Activated naive CD4-positive, alpha-beta T cell treated with Interleukin-2 at 50 U/mL for 16 hours (primary cell): ENCODE results near the gene RNF213.

Experiments used
- DNase-seq: peaks from one replicate; pipeline ENCODE4 v3.0.0-alpha.2; 2020

RNF213 gene

DNA sequence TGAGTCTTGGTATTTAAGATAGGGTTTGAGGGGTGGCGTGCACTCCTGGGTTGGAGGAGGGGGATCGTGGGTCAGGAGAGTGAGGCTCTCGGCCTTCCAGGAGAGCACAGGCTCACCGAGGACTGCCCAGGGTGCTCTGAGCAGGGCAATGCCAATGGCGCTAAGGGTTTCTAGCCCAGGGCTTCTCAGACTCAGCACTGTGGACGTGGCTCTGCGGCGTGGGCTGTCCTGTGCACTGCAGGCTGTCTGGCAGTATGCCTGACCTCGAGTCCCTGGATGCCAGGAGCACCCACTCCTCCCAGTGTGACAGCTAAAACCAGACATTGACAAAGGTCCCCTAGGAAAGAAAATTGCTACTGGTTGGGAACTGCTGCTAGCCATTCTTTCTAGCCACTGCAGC is 117.1 kb downstream of the RNF213 start:
- DNase-seq, result no peak

DNA sequence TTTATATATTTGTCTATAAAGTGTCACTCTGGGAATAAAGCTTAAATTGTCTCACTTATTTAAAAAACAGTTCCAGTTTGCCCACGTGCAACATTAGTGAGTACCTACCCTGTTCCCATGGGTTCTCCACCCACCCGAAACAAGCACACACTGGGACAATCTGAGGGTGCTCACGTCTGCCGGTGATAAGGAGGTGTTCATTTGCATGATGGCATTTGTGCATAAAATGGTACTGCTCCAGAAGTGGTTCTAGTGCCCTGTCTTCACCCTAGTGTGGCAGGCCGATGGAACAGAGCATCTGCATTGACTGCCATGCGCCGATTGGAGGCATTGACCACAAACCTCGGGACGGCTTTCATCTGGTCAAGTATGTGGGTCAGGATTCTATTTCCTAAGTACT is 118.7 kb downstream of the RNF213 start:
- DNase-seq, result no peak

DNA sequence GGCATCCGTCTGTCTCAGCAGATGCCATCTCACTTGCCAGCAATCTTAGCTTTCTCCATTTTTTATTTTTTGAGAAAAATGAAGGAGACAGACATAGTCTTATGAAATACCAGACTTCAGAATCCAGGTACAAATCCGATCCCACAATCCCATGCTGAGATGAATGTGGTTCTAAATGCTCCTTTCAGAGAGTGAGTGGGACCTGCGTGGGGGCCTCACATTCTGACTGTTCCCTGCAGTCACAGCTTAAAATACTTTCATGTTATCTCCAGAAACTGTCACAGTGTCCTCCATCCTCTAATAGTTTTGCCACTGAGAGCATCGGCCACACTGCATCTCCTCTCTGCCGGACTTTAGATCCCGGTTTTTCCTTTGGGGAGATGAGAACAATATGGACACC is 119.4 kb downstream of the RNF213 start:
- DNase-seq, result no peak

DNA sequence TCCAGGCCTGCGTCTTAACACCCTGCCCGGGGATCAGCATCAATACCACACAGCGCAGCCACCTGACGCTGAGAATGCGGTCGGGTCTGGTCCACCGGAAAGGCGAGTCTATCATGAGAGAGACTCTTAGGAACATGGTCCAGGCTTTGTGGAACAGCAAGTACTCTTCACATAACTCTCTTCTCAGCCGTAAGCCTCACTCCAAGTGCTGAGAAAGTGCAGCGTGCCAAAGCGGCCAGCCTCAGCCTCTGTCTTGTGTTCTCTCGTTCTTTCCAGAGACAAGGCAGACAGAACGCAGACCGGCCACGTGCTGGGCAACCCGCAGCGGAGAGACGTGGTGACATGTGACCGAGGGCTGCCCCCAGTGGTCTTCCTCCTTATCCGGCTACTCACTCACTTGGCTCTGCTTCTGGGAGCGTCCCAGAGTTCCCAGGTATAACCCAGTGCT is 119.9 kb downstream of the RNF213 start:
- no peak for DNase-seq

DNA sequence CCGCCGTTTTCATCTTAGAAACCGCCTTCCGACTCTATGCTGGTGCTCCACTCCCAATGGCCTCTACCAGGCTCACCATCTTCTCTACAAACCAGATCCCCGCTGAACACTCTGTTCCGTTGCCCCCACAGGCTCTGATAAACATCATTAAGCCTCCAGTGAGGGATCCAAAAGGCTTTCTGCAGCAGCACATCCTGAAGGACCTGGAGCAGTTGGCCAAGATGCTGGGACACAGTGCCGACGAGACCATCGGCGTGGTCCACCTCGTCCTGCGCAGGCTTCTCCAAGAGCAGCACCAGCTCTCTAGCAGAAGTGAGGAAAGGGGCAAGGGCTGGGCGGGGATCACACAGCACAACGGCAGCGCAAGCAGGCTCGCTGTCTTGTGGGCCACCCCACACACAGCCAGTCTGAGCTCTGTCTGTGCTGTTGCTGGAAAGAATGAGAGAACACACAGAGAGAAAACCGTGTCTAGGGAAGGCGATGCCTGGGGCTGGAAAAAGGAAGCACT is 120.8 kb downstream of the RNF213 start:
- DNase-seq, result no peak

DNA sequence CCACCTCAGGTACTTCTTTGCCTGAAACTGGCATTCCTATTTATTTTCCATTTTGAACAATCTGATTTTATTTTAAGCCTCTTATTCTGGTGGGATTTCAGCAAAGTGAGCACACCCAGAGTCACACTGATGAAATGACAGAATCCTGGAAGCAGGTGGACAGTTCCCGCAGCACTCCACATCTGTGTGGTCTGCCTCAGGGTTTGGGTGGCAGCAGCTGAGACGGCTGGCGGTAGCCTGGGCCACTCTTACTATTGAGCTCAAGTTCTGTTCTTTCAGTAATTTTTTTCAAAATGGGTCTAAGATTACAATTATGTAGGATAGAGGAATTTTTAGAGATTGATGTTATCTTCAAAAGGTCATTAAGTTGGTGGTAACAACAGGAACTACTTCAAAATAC is 121.8 kb downstream of the RNF213 start:
- no peak for DNase-seq

DNA sequence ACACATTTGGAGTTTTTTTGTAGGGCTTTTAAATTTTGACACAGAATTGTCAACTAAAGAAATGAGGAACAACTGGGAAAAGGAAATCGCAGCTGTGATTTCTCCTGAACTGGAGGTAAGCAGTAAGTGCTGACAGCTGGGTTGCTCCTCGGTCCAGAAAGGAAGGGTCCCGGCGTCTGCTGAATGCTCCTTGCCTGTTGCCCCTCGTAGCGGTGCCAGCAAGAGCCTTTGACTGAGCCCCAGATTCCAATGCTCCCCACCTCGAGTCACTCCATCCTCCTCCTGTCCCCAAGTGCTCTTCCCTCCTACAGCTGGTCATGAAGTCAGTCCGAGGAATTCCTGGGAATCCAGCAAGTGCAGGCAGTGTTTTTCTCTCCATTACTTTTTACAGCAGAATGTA is 122.3 kb downstream of the RNF213 start:
- no peak for DNase-seq

DNA sequence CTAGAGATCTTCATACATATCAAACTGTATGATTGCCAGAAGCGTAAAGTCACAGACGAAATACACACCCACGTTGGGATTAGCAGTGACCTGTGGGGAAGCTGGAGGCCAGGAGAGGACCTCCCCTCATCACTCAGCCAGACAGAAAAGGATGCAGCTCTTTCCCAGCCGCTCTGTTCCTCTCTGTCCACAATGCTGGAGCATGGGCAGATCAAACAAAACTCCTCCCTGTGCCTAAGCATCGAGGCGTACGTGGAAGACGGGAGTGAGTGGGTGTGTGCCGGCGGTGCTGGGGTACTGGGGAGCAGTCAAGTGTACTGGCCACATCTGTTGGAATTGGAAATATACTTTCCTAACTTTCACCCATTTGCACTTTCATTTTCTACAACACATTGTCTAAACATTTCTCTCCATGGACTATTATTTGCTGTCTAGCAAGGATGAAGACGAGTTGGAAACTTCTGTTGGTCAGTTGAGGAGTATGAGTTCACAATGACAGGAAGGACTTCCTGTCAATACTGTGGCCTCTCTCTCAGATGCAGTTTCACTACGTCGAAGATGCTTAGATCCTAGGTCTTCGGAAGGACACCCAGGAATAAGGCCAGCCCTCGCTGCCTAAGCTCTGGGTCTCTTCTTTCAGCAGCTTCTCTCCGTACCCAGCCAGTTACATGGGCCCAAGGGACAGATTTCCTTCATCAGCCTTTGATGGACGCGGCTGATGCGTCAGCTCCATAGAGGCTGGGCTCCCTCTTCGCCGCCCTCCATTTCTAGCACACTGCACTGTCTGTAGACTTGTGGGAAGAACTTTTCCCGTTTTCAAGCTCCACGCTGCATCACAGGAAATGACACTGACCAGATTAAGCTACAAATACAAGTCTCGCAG is 123.7 kb downstream of the RNF213 start:
- DNase-seq, result no peak

DNA sequence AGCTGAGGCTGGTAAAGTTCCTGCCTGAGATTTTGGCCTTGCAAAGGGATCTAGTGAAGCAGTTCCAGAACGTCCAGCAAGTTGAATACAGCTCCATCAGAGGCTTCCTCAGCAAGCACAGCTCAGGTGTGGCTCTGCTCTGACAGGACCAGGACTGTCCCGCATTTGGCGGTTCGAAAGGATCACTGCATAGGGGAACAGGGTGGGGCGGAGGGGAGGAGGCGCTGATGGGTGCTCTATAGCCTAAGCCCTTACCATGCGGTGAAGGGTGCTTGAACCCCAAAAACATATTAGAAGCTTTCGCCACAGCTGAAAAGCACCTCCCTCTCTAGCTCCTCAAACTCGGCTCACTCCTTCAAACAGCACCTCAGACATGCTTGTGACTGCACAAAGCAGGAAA is 124.4 kb downstream of the RNF213 start:
- DNase-seq, result no peak

DNA sequence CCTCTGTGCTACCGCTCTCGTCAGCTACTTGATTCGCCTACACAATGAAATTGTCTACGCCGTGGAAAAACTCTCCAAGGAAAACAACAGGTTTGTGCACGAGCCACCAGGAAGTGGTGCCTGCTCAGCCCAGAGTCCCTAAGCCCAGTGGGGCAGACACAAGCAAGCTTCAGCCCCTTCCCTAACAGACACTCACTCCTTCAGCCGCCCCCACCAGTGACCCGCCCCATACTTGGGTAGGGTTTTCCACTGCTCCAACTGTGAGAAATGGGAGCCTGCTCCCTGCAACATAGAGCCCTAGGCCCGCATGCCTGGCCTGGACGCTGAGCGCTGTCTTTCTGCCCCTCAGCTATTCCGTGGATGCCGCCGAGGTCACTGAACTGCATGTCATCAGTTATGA is 125.7 kb downstream of the RNF213 start:
- no peak for DNase-seq

DNA sequence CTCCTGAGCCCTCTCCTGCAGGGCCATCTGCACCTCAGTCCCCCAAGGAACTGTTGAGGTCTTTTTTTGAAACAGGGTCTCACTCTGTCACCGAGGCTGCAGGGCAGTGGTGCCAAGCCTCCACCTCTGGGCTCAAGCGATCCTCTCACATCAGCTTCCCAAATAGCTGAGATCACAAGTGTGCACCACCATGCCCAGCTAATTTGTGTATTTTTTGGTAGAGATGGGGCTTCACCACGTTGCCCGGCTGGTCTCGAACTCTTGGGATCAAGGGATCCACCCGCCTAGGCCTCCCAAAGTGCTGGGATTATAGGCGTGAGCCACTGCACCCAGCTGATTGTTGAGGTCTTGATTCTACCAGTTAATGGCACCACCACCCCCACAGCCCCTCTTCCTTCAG is 126.4 kb downstream of the RNF213 start:
- no peak for DNase-seq

DNA sequence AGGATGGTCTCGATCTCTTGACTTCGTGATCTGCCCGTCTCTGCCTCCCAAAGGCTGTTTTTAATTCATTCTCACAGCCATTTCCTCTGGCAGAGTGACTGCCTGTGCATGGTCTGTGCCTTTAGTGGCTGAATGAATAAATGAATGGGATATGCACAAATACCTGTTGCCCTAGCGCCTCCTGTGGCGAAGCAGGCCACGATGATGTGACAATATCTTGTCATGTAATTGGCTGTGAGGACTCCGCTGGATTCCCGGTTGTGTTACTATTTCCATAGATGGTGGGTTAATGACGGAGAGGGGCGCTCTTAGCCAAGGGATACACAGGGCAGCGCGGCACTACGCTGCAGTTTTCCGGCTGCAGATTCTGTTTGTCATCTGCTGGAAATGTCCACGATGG is 127.5 kb downstream of the RNF213 start:
- DNase-seq, result no peak

DNA sequence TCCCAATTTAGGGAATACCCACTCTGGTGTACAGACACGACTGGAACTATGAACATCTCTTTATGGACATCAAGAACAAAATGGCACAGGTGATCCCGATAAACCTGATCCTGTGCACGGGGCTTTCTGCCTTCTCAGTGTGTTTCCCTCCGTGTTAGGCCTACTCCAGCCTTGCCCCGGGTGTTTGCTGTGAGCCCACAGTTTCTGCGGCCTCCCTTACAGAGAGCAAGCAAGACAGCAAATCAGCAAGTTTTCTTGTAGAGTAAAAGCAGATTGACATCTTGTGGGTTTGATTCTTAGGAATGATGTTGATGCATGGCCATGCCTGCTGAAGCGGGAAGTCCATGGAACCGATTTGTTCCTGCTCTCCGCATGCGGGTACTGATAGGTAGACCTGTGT is 127.9 kb downstream of the RNF213 start:
- DNase-seq, result no peak

DNA sequence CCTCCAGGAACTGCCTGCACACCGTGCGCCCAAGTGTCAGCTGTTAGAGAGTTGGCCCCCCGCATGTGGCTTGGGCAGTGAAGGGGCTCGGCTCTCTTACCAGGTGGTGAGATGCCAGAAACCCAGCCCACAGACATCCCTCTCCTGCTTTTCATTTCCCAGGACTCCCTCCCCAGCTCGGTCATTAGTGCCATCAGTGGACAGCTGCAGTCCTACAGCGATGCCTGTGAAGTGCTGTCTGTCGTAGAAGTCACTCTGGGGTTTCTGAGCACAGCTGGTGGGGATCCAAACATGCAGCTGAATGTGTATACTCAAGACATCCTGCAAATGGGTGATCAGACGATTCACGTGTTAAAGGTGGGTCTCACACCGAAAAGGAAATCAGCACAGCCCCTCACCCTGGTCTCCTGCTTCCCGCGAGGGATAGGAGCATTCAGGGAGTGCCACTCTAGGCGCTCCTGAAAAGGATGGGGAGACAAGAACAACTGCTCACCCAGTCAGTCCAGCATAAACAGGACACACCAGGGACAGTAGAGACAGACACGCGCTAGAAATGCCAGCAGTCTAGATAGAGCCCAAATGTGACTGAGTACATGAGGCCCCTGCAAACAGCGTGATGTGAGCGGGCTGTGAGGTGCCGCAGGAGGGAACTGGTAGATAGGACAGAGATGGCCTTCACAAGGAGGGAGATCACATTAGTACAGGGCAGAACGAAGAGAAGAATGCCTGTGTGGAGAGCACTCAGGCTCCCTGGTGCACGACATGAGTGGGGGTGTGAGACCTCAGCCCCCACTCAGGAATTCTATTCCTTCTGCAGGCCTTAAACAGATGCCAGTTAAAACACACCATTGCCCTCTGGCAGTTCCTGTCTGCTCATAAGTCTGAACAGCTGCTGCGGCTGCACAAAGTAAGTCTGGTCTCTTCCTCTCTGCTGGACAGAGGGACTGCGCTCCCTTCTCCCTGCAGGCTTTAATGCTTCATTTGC is 128.7 kb downstream of the RNF213 start:
- no peak for DNase-seq

DNA sequence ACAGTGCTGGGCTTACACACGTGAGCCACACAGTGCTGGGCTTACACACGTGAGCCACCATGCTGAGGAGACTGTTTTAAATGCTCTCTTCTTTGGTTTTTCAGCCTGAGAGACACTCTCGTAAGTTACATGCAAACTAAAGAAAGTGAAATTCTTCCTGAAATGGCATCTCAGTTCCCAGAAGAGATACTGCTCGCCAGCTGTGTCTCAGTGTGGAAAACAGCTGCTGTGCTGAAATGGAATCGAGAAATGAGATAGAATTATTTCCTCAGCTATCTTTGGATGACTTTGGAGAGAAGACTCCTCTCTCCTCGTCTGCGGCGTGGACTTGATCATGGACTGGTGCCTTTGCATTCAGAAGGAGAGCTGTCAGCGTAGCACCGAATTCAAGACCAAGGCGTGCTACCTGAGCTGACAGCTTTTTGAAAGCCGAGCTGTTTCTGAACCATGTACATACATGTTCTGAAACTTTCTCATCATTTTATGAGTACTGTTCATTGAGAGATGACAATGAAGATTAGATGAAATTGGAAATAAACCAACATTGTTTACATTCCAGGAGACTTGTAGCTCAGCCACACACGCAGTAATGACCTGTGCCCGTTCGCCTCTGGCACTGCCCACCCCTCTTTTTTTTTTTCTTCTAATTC is 132.7 kb downstream of the RNF213 start:
- no peak for DNase-seq

DNA sequence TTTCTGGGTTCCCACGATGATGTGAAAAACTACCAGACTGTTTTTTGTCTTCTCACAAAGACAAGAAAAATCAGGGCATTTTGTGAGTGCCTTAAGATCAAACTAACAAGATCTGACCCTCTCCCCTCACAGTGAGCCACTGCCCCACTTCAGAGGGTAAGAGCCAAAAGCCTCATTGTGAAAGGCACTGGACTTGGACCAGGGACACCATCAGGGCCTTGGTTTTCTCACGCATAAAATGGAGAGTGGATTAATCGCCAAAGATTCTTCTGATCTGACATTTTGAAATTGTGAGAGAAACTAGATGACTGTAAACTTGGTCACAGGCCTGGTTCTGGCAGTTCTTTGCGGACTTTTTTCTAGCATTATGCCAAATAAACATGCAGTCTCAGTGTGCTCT is 133.3 kb downstream of the RNF213 start:
- DNase-seq, result no peak

DNA sequence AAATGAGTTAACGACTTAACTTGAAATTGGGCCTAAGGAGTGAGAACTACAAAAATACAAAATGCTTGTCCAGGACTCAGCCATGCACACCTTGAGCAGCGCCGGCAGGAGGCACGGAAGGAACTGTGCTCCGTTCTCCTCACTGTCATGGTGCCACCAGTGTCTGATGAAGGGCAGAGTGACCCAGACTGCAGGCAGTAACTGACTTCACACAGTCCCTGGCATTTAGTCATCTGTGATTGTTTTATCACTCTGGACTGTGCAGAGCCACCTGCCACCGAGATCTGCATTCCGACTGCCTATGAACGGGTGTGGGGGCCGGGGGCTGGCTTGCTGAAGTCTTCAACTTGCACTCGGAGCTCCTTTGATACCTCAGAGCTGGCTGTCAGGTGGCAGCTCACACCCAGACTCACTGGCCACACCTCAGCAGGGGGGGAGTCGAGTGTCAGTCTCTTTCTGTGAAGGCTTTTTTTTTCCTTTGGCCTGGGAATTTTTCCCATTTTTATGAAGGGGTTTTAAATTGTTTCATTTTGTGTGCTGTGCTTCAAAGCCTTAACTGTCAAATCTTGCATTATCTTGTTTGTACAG is 134.1 kb downstream of the RNF213 start:
- no peak for DNase-seq

DNA sequence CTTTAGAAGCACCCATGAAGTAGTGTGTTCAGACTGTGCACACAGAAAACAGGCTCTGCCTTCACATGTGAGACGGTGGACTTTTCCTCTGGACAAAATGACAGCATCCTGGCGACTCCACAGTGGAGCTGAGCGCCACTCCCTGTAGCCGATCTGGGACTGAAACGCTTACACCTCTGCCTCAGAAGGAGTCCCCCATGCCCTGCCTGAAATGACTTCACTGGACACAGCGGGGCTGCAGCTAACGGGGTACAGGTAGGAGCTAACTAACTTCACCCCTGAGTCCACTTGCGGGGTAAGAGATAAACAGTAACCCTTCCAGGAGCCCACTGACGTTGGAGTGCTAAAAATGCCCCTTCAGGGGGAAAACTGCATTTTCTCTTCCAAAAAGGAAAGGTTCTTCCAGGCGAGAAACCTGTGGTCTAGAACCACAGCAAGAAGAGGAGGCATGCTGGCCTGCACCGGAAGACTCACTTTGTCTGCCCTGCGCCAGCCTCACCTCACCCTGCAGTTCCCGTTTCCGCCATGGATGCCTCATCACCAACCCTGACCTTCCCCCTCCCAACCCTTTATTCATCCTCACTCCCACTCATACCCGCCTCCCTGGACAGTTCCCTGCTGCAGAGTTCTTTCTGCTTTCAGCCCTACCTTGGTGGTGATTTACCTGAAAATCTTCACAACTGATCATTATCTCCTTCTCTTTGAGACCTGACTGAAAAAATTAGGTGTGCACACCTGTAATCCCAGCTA is 134.9 kb downstream of the RNF213 start:
- DNase-seq, result no peak

DNA sequence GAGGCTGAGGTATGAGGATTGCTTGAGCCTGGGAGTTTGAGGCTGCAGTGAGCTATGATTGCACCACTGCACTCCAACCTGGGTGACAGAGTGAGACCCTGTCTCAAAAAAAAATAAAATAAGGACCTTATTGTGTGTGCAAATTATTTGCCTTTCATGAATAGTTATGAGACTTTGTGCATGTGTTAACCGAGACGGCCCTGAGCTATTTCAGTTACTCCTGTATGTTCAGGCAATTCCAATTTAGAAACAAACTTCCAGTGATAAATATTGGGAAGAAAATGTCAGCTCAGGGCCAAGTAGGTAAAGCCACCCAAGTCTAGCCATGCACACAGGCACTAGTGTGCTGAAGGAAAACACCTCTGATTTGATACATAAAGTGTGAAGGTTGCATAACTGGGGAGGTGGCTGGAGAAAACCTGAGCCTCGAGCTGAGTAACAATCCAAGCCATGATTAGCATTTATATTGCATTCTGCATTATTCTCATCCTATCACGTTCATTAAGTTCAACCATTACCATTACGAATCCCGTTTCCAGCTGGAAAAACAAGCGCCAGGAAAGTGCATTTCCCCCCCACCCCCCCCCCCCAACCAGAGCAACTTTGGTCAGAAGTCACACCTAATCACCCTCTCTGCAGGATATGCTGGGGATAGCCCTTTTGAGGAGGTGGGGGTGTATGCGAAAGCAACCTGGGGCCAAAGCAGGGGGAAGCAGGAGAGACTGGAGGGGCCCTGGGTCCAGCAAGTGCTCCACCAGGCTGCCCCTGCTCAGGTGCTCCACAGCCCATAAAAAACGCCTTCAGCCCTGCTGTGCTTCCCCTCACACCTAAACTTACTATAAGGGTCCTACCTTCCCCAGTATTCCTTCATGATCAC is 135.7 kb downstream of the RNF213 start:
- DNase-seq, result no peak

DNA sequence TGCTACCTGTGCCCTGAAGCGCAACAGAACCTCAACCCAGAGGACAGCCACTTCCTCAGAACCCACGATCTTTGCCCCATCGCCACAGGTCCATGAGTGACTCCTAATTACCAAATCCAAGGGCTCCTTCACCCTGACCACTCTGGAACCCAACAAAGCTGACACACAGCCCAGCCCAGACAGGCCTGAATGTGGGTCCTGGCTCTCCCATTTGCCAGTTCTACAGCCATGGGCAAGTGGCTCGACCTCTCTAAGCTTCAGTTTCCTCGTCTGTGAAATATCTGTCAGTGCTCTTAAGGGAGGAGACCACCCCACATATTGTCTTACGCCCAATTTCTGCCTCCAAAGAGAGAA is 136.4 kb downstream of the RNF213 start:
- no peak for DNase-seq

DNA sequence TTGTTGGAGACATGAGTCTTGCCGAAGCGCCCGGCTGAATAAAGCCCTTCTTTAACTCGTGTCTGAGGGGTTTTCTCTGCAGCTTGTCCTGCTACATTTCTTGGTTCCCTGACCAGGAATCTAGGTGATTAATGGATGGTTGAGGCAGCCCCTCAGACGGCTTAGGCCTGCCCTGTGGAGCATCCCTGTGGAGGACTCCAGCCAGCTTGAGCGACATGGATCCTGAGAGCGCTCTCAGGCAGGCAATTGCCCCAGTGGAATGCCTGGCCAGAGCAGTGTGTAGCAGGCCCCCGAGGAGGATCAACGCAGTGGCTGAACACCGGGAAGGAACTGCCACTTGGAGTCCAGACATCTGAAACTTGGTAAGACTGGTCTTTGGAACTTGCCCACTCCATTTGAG is 137.0 kb downstream of the RNF213 start:
- DNase-seq, result no peak
